H1 (cell line): ENCODE results near the gene GRID1. TPM values are rescaled to one million over a fixed set of nuclear protein-coding genes. Genes with fewer than 3 reads are reported as not detected.

ENCODE experiments used
- CTCF ChIA-PET: fragments of 300-600 bp; sonication (Branson Sonifier 250); formaldehyde crosslinking; loops from one replicate; lab custom pipeline; 2021; ENCODE audit not compliant: partially characterized antibody; lab: Charles Lee
- POLR2A ChIA-PET: fragments of 300-600 bp; sonication (Branson Sonifier 250); formaldehyde crosslinking; loops from one replicate; lab custom pipeline; 2021; ENCODE audit warnings: inconsistent platforms; ENCODE audit not compliant: partially characterized antibody; lab: Charles Lee
- DNase-seq, 2 experiments: peaks; one replicate each; pipeline versions ENCODE4 v3.0.0 to v3.0.0-alpha.2; 2010 to 2022; ENCODE audit warnings: low spot score in 2 of 2, low read depth in 1 of 2, mixed read lengths in 1 of 2
- FAIRE-seq: peaks from 2 replicates; lab custom pipeline; 2011; peaks lifted over from hg19 to GRCh38; lab: Jason Lieb, UNC
- H2AFZ ChIP-seq: 2 replicates; pipeline ENCODE4 v1.8.1; 2012; ENCODE audit warnings: low read length, inconsistent platforms
- H2AK5ac ChIP-seq: 2 replicates; pipeline ENCODE4 v1.6.1; 2013; ENCODE audit warnings: low read depth, low read length
- H2BK120ac ChIP-seq: replicated peaks from 2 replicates; pipeline ENCODE3; 2013; ENCODE audit warnings: low read depth, low read length, inconsistent platforms
- H2BK12ac ChIP-seq: 2 replicates; pipeline ENCODE4 v1.6.1; 2013; ENCODE audit warnings: low read depth, low read length
- H2BK15ac ChIP-seq: 2 replicates; pipeline ENCODE4 v1.6.1; 2013; ENCODE audit warnings: low read length
- H2BK20ac ChIP-seq: 2 replicates; pipeline ENCODE4 v1.6.1; 2013; ENCODE audit warnings: low read length
- H2BK5ac ChIP-seq: 2 replicates; pipeline ENCODE4 v1.6.1; 2013; ENCODE audit warnings: low read depth, low read length
- H3K14ac ChIP-seq: 2 replicates; pipeline ENCODE4 v1.6.1; 2013; ENCODE audit warnings: inconsistent platforms; ENCODE audit not compliant: insufficient read length
- H3K18ac ChIP-seq: 2 replicates; pipeline ENCODE4 v1.6.1; 2013; ENCODE audit warnings: low read length; ENCODE audit errors: extremely low read depth
- H3K23ac ChIP-seq: 2 replicates; pipeline ENCODE4 v1.6.1; 2013; ENCODE audit warnings: inconsistent platforms; ENCODE audit not compliant: insufficient read length
- H3K23me2 ChIP-seq: 2 replicates; pipeline ENCODE4 v1.6.1; 2013; ENCODE audit warnings: low read depth, low read length
- H3K27ac ChIP-seq: 2 replicates; pipeline ENCODE4 v1.6.1; 2011; ENCODE audit warnings: low read depth, low read length, inconsistent platforms
- H3K27me3 ChIP-seq, 4 experiments: replicated peaks in 1 of 4; 1 replicate in 1 of 4; 2 replicates in 3 of 4; pipeline versions ENCODE4 v1.6.1 to v1.8.1; 2011 to 2013; ENCODE audit warnings: low read length in 3 of 4, mild to moderate bottlenecking in 3 of 4, inconsistent platforms in 2 of 4, mixed read lengths in 2 of 4, moderate library complexity in 1 of 4; ENCODE audit not compliant: control insufficient read depth in 3 of 4, insufficient read depth in 3 of 4; ENCODE audit errors: extremely low read depth in 1 of 4
- H3K36me3 ChIP-seq, 4 experiments: 2 replicates each; pipeline versions ENCODE4 v1.6.1 to v1.8.1; 2011 to 2013; ENCODE audit warnings: mild to moderate bottlenecking in 4 of 4, low read length in 3 of 4, moderate library complexity in 2 of 4, control low read depth in 1 of 4, inconsistent platforms in 1 of 4; ENCODE audit not compliant: insufficient read depth in 4 of 4, control insufficient read depth in 2 of 4
- H3K4ac ChIP-seq: replicated peaks from 2 replicates; pipeline ENCODE3; 2013; ENCODE audit warnings: low read length, low read depth, mixed read lengths, inconsistent platforms; ENCODE audit not compliant: insufficient read length
- H3K4me1 ChIP-seq, 4 experiments: replicated peaks in 1 of 4; 1 replicate in 1 of 4; 2 replicates in 3 of 4; pipeline versions ENCODE4 v1.6.1 to v1.8.1; 2011 to 2013; ENCODE audit warnings: low read length in 3 of 4, inconsistent platforms in 2 of 4, mixed read lengths in 1 of 4; ENCODE audit not compliant: insufficient read depth in 4 of 4, control insufficient read depth in 3 of 4
- H3K4me2 ChIP-seq, 2 experiments: 2 replicates each; pipeline versions ENCODE4 v1.6.1 to v1.8.1; 2011 to 2013; ENCODE audit warnings: low read depth in 2 of 2, low read length in 2 of 2, control low read depth in 1 of 2, inconsistent platforms in 1 of 2, mild to moderate bottlenecking in 1 of 2; ENCODE audit not compliant: insufficient read depth in 1 of 2
- H3K4me3 ChIP-seq, 4 experiments: fragments of 200-600, 300-600 bp in 1 of 4; sonication (generic), shearing (Covaris generic), sonication (Bioruptor Twin) in 1 of 4; 2 replicates each; pipeline versions ENCODE4 v1.5.1 to v1.8.1; 2011 to 2016; ENCODE audit warnings: low read length in 4 of 4, low read depth in 3 of 4, control low read depth in 2 of 4, inconsistent platforms in 2 of 4, mild to moderate bottlenecking in 2 of 4, mixed read lengths in 1 of 4, moderate library complexity in 1 of 4; ENCODE audit not compliant: insufficient read depth in 2 of 4; ENCODE audit errors: extremely low read depth in 1 of 4
- H3K56ac ChIP-seq: replicated peaks from 2 replicates; pipeline ENCODE3; 2013; ENCODE audit warnings: low read depth, mild to moderate bottlenecking, mixed read lengths, low read length, inconsistent platforms; ENCODE audit not compliant: insufficient read length
- H3K79me1 ChIP-seq: 2 replicates; pipeline ENCODE4 v1.6.1; 2013; ENCODE audit warnings: low read depth, low read length, control low read depth
- H3K79me2 ChIP-seq, 2 experiments: 2 replicates each; pipeline versions ENCODE4 v1.6.1 to v1.8.1; 2012 to 2013; ENCODE audit warnings: low read length in 2 of 2, mild to moderate bottlenecking in 2 of 2, inconsistent platforms in 1 of 2; ENCODE audit not compliant: insufficient read depth in 2 of 2, control insufficient read depth in 1 of 2
- H3K9ac ChIP-seq, 4 experiments: replicated peaks in 1 of 4; 1 replicate in 1 of 4; 2 replicates in 3 of 4; pipeline versions ENCODE4 v1.6.1 to v1.8.1; 2011 to 2013; ENCODE audit warnings: low read depth in 3 of 4, low read length in 3 of 4, control low read depth in 2 of 4, mild to moderate bottlenecking in 2 of 4, moderate library complexity in 2 of 4, inconsistent platforms in 1 of 4; ENCODE audit errors: extremely low read depth in 1 of 4
- H3K9me3 ChIP-seq, 2 experiments: 2 replicates each; pipeline versions ENCODE4 v1.6.1 to v1.8.1; 2012 to 2013; ENCODE audit warnings: mild to moderate bottlenecking in 2 of 2, moderate library complexity in 2 of 2, control low read depth in 1 of 2, inconsistent platforms in 1 of 2, low read depth in 1 of 2, low read length in 1 of 2, mixed read lengths in 1 of 2; ENCODE audit not compliant: insufficient read depth in 2 of 2
- H4K20me1 ChIP-seq, 2 experiments: replicated peaks in 1 of 2; 2 replicates each; pipeline versions ENCODE3 to v1.8.1; 2011 to 2013; ENCODE audit warnings: inconsistent platforms in 2 of 2, low read length in 2 of 2, mild to moderate bottlenecking in 1 of 2; ENCODE audit not compliant: insufficient read depth in 2 of 2, control insufficient read depth in 1 of 2
- H4K5ac ChIP-seq: 2 replicates; pipeline ENCODE4 v1.6.1; 2013; ENCODE audit warnings: low read length, low read depth, mixed read lengths, inconsistent platforms; ENCODE audit not compliant: insufficient read length
- H4K8ac ChIP-seq: 2 replicates; pipeline ENCODE4 v1.8.0; 2013; ENCODE audit warnings: mild to moderate bottlenecking, moderate library complexity, low read length, inconsistent platforms; ENCODE audit not compliant: insufficient read depth; ENCODE audit errors: extremely low read depth
- H4K91ac ChIP-seq: replicated peaks from 2 replicates; pipeline ENCODE3; 2013; ENCODE audit warnings: low read length, mixed read lengths, inconsistent platforms; ENCODE audit not compliant: insufficient read length
- BACH1 ChIP-seq: IDR thresholded peaks from 2 replicates; pipeline ENCODE4 v1.6.1; 2012; ENCODE audit warnings: low read length, improper control_type of control experiment
- BRCA1 ChIP-seq: IDR thresholded peaks from 2 replicates; pipeline ENCODE4 v1.6.1; 2012; ENCODE audit warnings: low read depth, low read length, improper control_type of control experiment
- CHD2 ChIP-seq: IDR thresholded peaks from 2 replicates; pipeline ENCODE4 v1.6.1; 2012; ENCODE audit warnings: low read length, improper control_type of control experiment
- EP300 ChIP-seq, 2 experiments: IDR thresholded peaks; 1 replicate in 1 of 2; 2 replicates in 1 of 2; pipeline ENCODE4 v1.6.1; 2011 to 2012; ENCODE audit warnings: low read depth in 2 of 2, low read length in 2 of 2, mild to moderate bottlenecking in 2 of 2, borderline replicate concordance in 1 of 2, inconsistent platforms in 1 of 2, moderate library complexity in 1 of 2
- EZH2 ChIP-seq: fragments of 200-600 bp; sonication (generic); IDR thresholded peaks from 2 replicates; pipeline ENCODE4 v1.7.1; 2012; ENCODE audit warnings: low read depth, mild to moderate bottlenecking, moderate library complexity, low read length, inconsistent platforms; ENCODE audit not compliant: severe bottlenecking
- GABPA ChIP-seq: IDR thresholded peaks from 2 replicates; pipeline ENCODE4 v1.6.1; 2011; ENCODE audit warnings: mild to moderate bottlenecking, low read length, moderate library complexity, borderline replicate concordance; ENCODE audit not compliant: insufficient read depth
- GTF2F1 ChIP-seq: IDR thresholded peaks from 2 replicates; pipeline ENCODE4 v1.6.1; 2012; ENCODE audit warnings: low read depth, low read length, improper control_type of control experiment, borderline replicate concordance
- JUN ChIP-seq: IDR thresholded peaks from 2 replicates; pipeline ENCODE4 v1.6.1; 2011; ENCODE audit warnings: low read depth, mild to moderate bottlenecking, improper control_type of control experiment, low read length
- NRF1 ChIP-seq: IDR thresholded peaks from 2 replicates; pipeline ENCODE4 v1.6.1; 2011; ENCODE audit warnings: mild to moderate bottlenecking, low read depth, low read length, improper control_type of control experiment
- TAF7 ChIP-seq: optimal IDR thresholded peaks from 2 replicates; pipeline ENCODE3; 2011; ENCODE audit warnings: low read depth, mild to moderate bottlenecking, inconsistent platforms, low read length, moderate library complexity, borderline replicate concordance
- YY1 ChIP-seq: IDR thresholded peaks from 2 replicates; pipeline ENCODE4 v1.6.1; 2011; ENCODE audit warnings: low read depth, mild to moderate bottlenecking, low read length
- WGBS, 2 experiments: shearing (Covaris generic) in 1 of 2; methylation state at CpG; one replicate each; pipeline versions ENCODE4 v1.1.6 to v1.1.7; 2013 to 2015; ENCODE audit warnings: low lambda C conversion rate in 2 of 2, mixed read lengths in 2 of 2, inconsistent platforms in 1 of 2, low coverage in 1 of 2, missing lambda C conversion rate in 1 of 2; ENCODE audit not compliant: insufficient replicate concordance in 2 of 2, insufficient coverage in 1 of 2, insufficient read length in 1 of 2; ENCODE audit errors: extremely low coverage in 1 of 2, missing lambda C conversion rate in 1 of 2; 5-methylcytosine and 5-hydroxymethylcytosine counted together
- polyA plus RNA-seq, 7 experiments: library from polyadenylated mRNA; depleted of rRNA in 3 of 7; stranded (reverse) in 5 of 7; unstranded in 2 of 7; fragments of >200 nt in 5 of 7; fragments of 200-250 nt in 2 of 7; gene quantifications; 1 replicate in 5 of 7; 2 replicates in 1 of 7; 4 replicates in 1 of 7; pipeline versions ENCODE4 v1.2.1 to v1.2.3, GENCODE V29; 2011 to 2013; ENCODE audit warnings: missing spikeins in 2 of 7, mixed read lengths in 2 of 7
- total RNA-seq: library from RNA; stranded (reverse); fragmentation: NEBNext Ultra II Directional; extraction: Animal tissue kit (Norgen Biotek cat#: 25700); gene quantifications from 2 replicates; pipeline ENCODE4 v1.2.1, GENCODE V29; 2021
- TF ChIP-seq, protein P1 (sequence below), 3 experiments: IDR thresholded peaks; 1 replicate in 2 of 3; 2 replicates in 1 of 3; pipeline versions ENCODE4 v1.5.1 to v1.6.1; 2011; ENCODE audit warnings: low read length in 3 of 3, mild to moderate bottlenecking in 3 of 3, inconsistent platforms in 2 of 3, low read depth in 1 of 3, moderate library complexity in 1 of 3; ENCODE audit not compliant: insufficient read depth in 1 of 3; ENCODE audit errors: control extremely low read depth in 1 of 3

GRID1 gene
- total and polyA plus RNA-seq, 2 of the 8 experiments (the other 6 are each of a cell fraction or from before 2014, with no cell fraction given): 0.22 to 0.30 TPM

GRCh38 chr10:85612378-85612775 is 754.2 kb downstream of the GRID1 start:
- no peak overlapping the region for H2BK20ac ChIP-seq
- no peak for TF ChIP-seq JUN
- TF ChIP-seq EZH2: no peak
- no peak for TF ChIP-seq NRF1
- no peak for TF ChIP-seq YY1
- no peak for TF ChIP-seq BRCA1
- no peak for TF ChIP-seq EP300 (IDR thresholded peaks at IDR 0.05; ENCODE audit: borderline replicate concordance in 1 of 2, low read depth in 2 of 2, low read length in 2 of 2)
- no peak for TF ChIP-seq GTF2F1
- TF ChIP-seq TAF7: no peak
- TF ChIP-seq CHD2: no peak
- no peak for TF ChIP-seq GABPA
- no peak for TF ChIP-seq BACH1
- TF ChIP-seq, protein P1, sequence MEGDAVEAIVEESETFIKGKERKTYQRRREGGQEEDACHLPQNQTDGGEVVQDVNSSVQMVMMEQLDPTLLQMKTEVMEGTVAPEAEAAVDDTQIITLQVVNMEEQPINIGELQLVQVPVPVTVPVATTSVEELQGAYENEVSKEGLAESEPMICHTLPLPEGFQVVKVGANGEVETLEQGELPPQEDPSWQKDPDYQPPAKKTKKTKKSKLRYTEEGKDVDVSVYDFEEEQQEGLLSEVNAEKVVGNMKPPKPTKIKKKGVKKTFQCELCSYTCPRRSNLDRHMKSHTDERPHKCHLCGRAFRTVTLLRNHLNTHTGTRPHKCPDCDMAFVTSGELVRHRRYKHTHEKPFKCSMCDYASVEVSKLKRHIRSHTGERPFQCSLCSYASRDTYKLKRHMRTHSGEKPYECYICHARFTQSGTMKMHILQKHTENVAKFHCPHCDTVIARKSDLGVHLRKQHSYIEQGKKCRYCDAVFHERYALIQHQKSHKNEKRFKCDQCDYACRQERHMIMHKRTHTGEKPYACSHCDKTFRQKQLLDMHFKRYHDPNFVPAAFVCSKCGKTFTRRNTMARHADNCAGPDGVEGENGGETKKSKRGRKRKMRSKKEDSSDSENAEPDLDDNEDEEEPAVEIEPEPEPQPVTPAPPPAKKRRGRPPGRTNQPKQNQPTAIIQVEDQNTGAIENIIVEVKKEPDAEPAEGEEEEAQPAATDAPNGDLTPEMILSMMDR (IDR thresholded peaks at IDR 0.05; ENCODE audit: control extremely low read depth in 1 of 3, insufficient read depth in 1 of 3, low read depth in 1 of 3, low read length in 3 of 3): no peak

More at GRCh38 chr10:85612378-85612775, 754.2 kb downstream of the GRID1 start:
- Histone ChIP-seq H4K20me1 (no peaks in the 10 kb centered on the region), H4K8ac (no peak overlapping the region), H3K4me3 (no peak overlapping the region), H2BK15ac (no peak overlapping the region), H3K9ac (no peak overlapping the region), H2AFZ (no peak overlapping the region), H3K56ac (no peak overlapping the region), H2BK12ac (no peak overlapping the region), H3K9me3 (no peaks in the 10 kb centered on the region), H3K4ac (no peak overlapping the region), H3K14ac (no peak overlapping the region), H3K4me2 (no peak overlapping the region), H3K18ac (no peak overlapping the region), H3K27me3 (no peaks in the 10 kb centered on the region), H2AK5ac (no peak overlapping the region), H3K79me2 (no peaks in the 10 kb centered on the region), H3K4me1 (no peaks in the 10 kb centered on the region), H3K23ac (no peak overlapping the region), H2BK5ac (no peak overlapping the region), H3K27ac (no peak overlapping the region), H4K5ac (no peak overlapping the region), H3K36me3 (no peaks in the 10 kb centered on the region), H3K79me1 (no peaks in the 10 kb centered on the region), H4K91ac (no peak overlapping the region), H3K23me2 (no peaks in the 10 kb centered on the region), H2BK120ac (no peak overlapping the region)
- FAIRE-seq (no peak), DNase-seq (no peak)
- CTCF ChIA-PET: interaction anchor here (0.6 to 3.2 kb wide), 7 partner anchors 9 to 401 kb away, joined by 3 to 19 read pairs (median 4); no protein-coding TSS in a partner anchor
- POLR2A ChIA-PET: no interaction called here
- WGBS, 2 experiments: 92% methylated on average over 3 of the region's 3 CpGs; no CpG with 5 or more reads in 1 of the 2 experiments
